ENCODE results near the gene FAM98B. TPM values are rescaled to one million over a fixed set of nuclear protein-coding genes. Genes with fewer than 3 reads are reported as not detected.
A peak's percentile ranks its signal among the peaks of the same experiment; 100 is the strongest.

The FAM98B gene
- total and polyA plus RNA-seq, 2 donors (not counting 1 experiment from before 2014, with no cell fraction given) = 1.4 to 21.5 TPM

DNA sequence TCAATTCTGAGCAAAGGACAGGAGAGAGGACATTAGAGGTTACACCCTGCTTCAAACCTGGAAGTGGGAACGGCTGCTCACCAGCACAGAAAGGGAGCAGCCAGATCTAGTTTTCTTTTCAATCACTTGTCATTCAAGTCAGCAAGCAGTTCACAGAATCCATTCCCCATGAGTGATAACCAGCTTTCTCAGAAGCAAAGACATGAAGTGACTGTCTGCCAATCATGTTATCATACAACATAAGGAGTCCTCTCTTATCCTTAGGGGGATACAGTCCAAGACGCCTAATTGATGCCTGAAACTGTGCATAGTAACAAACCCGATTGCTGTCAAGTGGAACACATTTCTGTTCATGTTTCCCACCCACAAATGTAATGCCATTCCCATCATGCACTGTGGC, 54.7 kb downstream of the FAM98B start:
- H3K4me1 Mint-ChIP-seq = no peaks in the 10 kb centered on the region
- H3K27ac ChIP-seq (ENCODE audit: low read length in 2 of 2) = no peak overlapping the region
- peak overlapping the region; percentile 37 for H3K27ac Mint-ChIP-seq
- H3K9me3 Mint-ChIP-seq (ENCODE audit: insufficient read depth) = no peaks in the 10 kb centered on the region
- H3K27me3 Mint-ChIP-seq = no peaks in the 10 kb centered on the region
- intact Hi-C loops (cut with micrococcal nuclease) = no loop called here
- H3K79me2 ChIP-seq (ENCODE audit: control insufficient read depth, insufficient read depth, low read length) = no peaks in the 10 kb centered on the region
- no peak overlapping the region for H3K4me2 ChIP-seq (replicated peaks; ENCODE audit: low read depth, low read length, poor library complexity, severe bottlenecking)
- H3K4me1 ChIP-seq (ENCODE audit: control insufficient read depth in 2 of 2, insufficient read depth in 2 of 2, low read length in 2 of 2) = no peaks in the 10 kb centered on the region
- no peaks in the 10 kb centered on the region for H3K27me3 ChIP-seq (replicated peaks in 1 of 4; ENCODE audit: control extremely low read depth in 1 of 4, control insufficient read depth in 3 of 4, insufficient read depth in 4 of 4, low read length in 3 of 4)
- ATAC-seq (ENCODE audit: low read depth) (no peak), DNase-seq (no peak)
- ChIA-PET CTCF (interaction anchor here (1.1 kb wide), 1 partner anchor 68 kb away, joined by 3 read pairs; no protein-coding TSS in a partner anchor), POLR2A (no interaction called here)
- no peaks in the 10 kb centered on the region for H3K9me3 ChIP-seq (ENCODE audit: control extremely low read depth in 1 of 3, control insufficient read depth in 2 of 3, insufficient read depth in 1 of 3, low read length in 2 of 3)
- H3K4me3 ChIP-seq (ENCODE audit: control extremely low read depth in 1 of 5, extremely low read depth in 1 of 5, insufficient read depth in 1 of 5, low read depth in 2 of 5, low read length in 4 of 5) = no peak overlapping the region
- no peak overlapping the region for H2AFZ ChIP-seq (ENCODE audit: insufficient read depth, low read depth, low read length, poor library complexity, severe bottlenecking)
- 67% methylated on average over 1 of the region's 3 CpGs for WGBS (ENCODE audit: insufficient coverage)
- no peak for TF ChIP-seq EZH2 (IDR thresholded peaks at IDR 0.05; ENCODE audit: borderline replicate concordance, insufficient read depth, low read depth, low read length, poor library complexity, severe bottlenecking)
- TF ChIP-seq, protein P1, sequence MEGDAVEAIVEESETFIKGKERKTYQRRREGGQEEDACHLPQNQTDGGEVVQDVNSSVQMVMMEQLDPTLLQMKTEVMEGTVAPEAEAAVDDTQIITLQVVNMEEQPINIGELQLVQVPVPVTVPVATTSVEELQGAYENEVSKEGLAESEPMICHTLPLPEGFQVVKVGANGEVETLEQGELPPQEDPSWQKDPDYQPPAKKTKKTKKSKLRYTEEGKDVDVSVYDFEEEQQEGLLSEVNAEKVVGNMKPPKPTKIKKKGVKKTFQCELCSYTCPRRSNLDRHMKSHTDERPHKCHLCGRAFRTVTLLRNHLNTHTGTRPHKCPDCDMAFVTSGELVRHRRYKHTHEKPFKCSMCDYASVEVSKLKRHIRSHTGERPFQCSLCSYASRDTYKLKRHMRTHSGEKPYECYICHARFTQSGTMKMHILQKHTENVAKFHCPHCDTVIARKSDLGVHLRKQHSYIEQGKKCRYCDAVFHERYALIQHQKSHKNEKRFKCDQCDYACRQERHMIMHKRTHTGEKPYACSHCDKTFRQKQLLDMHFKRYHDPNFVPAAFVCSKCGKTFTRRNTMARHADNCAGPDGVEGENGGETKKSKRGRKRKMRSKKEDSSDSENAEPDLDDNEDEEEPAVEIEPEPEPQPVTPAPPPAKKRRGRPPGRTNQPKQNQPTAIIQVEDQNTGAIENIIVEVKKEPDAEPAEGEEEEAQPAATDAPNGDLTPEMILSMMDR (IDR thresholded peaks at IDR 0.05) = no peak
- H4K20me1 ChIP-seq (ENCODE audit: control insufficient read depth, insufficient read depth, low read length, poor library complexity, severe bottlenecking) = no peaks in the 10 kb centered on the region
- H3K9ac ChIP-seq (ENCODE audit: low read length) = no peak overlapping the region
- no peak overlapping the region for H3K4me3 Mint-ChIP-seq
- H3K36me3 ChIP-seq (replicated peaks in 1 of 2; ENCODE audit: control extremely low read depth in 1 of 2, control insufficient read depth in 1 of 2, extremely low read depth in 1 of 2, insufficient read depth in 2 of 2, low read length in 1 of 2) = peaks cover 7 to 88% of the 10 kb centered on the region in 2 experiments

DNA sequence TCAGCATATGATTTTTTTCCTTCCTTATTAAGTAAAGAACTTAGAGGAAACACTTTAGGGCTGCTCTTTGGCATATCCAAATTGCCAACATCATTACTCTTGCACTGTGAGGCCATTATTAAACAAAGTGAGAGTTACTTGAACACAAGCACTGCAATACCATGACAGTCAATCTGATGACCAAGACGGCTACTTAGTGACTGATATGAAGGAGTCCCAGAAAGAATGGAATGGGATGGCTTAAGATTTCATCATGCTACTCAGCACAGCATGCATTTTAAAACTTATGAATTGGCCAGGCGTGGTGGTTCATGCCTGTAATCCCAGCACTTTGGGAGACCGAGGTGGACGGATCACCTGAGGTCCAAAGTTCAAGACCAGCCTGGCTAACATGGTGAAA, 55.2 kb downstream of the FAM98B start:
- no peaks in the 10 kb centered on the region for H3K4me1 Mint-ChIP-seq
- WGBS (ENCODE audit: insufficient coverage) = 89% methylated on average over 3 of the region's 4 CpGs
- H3K9me3 Mint-ChIP-seq (ENCODE audit: insufficient read depth) = no peaks in the 10 kb centered on the region
- H3K4me2 ChIP-seq (replicated peaks; ENCODE audit: low read depth, low read length, poor library complexity, severe bottlenecking) = no peak overlapping the region
- no peak for DNase-seq
- H2AFZ ChIP-seq (ENCODE audit: insufficient read depth, low read depth, low read length, poor library complexity, severe bottlenecking) = no peak overlapping the region
- H3K27me3 Mint-ChIP-seq = no peaks in the 10 kb centered on the region
- POLR2A ChIA-PET = no interaction called here
- H3K4me3 ChIP-seq (ENCODE audit: control extremely low read depth in 1 of 5, extremely low read depth in 1 of 5, insufficient read depth in 1 of 5, low read depth in 2 of 5, low read length in 4 of 5) = no peak overlapping the region
- no peak for ATAC-seq (ENCODE audit: low read depth)
- H3K4me3 Mint-ChIP-seq = no peak overlapping the region
- peaks cover 7 to 89% of the 10 kb centered on the region in 2 experiments for H3K36me3 ChIP-seq (replicated peaks in 1 of 2; ENCODE audit: control extremely low read depth in 1 of 2, control insufficient read depth in 1 of 2, extremely low read depth in 1 of 2, insufficient read depth in 2 of 2, low read length in 1 of 2)
- CTCF ChIA-PET = interaction anchor here (1.5 to 1.7 kb wide), 2 partner anchors 55 to 67 kb away, joined by 4 to 9 read pairs; partner anchors contain the start of gene RASGRP1
- no peaks in the 10 kb centered on the region for H3K9me3 ChIP-seq (ENCODE audit: control extremely low read depth in 1 of 3, control insufficient read depth in 2 of 3, insufficient read depth in 1 of 3, low read length in 2 of 3)
- no peaks in the 10 kb centered on the region for H3K79me2 ChIP-seq (ENCODE audit: control insufficient read depth, insufficient read depth, low read length)
- H3K27me3 ChIP-seq (replicated peaks in 1 of 4; ENCODE audit: control extremely low read depth in 1 of 4, control insufficient read depth in 3 of 4, insufficient read depth in 4 of 4, low read length in 3 of 4) = no peaks in the 10 kb centered on the region
- H3K27ac ChIP-seq (ENCODE audit: low read length in 2 of 2) = no peak overlapping the region
- no peaks in the 10 kb centered on the region for H4K20me1 ChIP-seq (ENCODE audit: control insufficient read depth, insufficient read depth, low read length, poor library complexity, severe bottlenecking)
- H3K9ac ChIP-seq (ENCODE audit: low read length) = no peak overlapping the region
- H3K4me1 ChIP-seq (ENCODE audit: control insufficient read depth in 2 of 2, insufficient read depth in 2 of 2, low read length in 2 of 2) = no peaks in the 10 kb centered on the region
- H3K27ac Mint-ChIP-seq = no peak overlapping the region
- intact Hi-C loops (cut with micrococcal nuclease) = no loop called here
- TF ChIP-seq, protein P1 (IDR thresholded peaks at IDR 0.05) = no peak

All from B cell (primary cell).